NOMO-1 (cell line): ENCODE data around the gene LRRC1.

Source experiments
- DNase-seq, 2 experiments: peaks; one replicate each; lab custom pipeline; 2025; ENCODE audit not compliant: unreplicated experiment in 2 of 2; lab: John Stamatoyannopoulos, UW

Gene LRRC1

DNA sequence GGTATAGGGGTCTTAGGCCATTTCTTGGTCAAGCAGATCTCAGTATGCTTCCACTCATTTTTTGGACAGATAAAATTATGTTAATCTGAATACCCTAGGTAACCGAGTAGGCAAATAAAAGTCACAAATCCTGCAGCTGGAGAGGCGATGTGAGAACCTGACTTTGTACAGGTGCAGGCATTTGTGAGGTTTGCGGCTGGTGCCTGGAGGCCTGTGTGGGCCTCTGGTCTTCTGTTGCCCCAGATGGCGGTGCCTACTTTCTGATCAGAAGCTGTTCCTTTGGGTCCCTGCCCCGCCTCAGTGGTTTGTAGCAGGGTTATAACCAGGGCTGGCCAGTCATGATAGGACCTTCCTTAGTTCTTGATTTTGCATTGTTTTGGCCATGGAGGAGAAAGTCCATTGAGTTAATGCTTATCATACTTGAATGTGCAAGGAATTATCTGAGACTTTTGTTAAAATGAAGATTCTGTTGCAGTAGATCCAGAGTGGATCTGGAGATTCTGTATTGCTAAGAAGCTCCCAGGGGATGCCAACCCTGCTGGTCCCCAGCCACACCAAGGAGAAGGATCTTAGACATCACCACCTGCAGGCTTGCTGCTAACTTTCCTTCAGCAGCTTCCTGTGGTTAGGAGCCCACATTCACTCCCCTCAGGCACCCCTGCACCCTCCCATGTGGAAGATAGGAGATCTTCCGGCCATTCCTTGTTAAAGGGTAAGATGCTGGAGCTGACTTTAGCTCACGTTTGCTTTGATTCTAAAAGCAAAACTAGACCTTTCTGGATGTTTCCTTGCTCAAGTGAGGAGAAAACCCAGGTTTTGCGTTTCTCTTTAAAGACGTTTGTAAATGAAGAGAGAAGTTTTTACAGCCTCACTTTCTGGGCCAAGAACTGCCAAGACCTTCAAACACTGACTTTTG is 50.7 kb downstream of the LRRC1 start:
- no peak for DNase-seq

GRCh38 chr6:53846250-53846649 is 51.4 kb downstream of the LRRC1 start:
- DNase-seq, result no peak

DNA sequence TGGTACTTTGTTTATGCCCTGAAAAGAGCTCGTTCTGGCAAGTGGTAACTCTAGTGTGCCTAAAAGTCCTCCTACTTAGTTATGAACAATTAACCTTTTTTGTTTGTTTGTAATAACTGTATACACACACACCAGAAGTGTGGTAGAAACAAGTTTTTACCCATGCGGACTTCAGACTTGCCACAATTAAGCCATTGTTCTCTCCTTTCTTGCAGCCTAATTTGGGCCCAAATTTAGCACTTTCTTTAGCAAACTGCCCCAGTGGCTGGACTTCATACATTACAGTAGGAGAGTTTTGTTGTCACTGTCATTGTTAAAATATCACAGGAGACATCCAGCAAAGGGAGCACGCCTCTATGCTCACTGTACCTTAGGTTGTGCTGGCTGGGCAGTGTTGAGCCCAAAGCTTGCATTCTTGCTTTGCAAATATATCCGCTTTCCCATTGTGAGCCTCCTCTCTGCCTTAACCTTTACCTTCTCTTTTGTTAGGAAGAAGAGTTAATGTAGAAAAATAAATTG is 53.0 kb downstream of the LRRC1 start:
- DNase-seq, result no peak

- DNase-seq, result no peak
These were observed 55.7 kb downstream of the LRRC1 start for GRCh38 chr6:53850527-53850926.

- no peak for DNase-seq
These were observed 56.8 kb downstream of the LRRC1 start for GRCh38 chr6:53851561-53851960.

- DNase-seq, result no peak
These were observed 58.0 kb downstream of the LRRC1 start for GRCh38 chr6:53852805-53853204.

- DNase-seq, result no peak
These were observed 60.2 kb downstream of the LRRC1 start for GRCh38 chr6:53854843-53855567.

GRCh38 chr6:53855940-53856339 is 61.1 kb downstream of the LRRC1 start:
- DNase-seq, result no peak

DNA sequence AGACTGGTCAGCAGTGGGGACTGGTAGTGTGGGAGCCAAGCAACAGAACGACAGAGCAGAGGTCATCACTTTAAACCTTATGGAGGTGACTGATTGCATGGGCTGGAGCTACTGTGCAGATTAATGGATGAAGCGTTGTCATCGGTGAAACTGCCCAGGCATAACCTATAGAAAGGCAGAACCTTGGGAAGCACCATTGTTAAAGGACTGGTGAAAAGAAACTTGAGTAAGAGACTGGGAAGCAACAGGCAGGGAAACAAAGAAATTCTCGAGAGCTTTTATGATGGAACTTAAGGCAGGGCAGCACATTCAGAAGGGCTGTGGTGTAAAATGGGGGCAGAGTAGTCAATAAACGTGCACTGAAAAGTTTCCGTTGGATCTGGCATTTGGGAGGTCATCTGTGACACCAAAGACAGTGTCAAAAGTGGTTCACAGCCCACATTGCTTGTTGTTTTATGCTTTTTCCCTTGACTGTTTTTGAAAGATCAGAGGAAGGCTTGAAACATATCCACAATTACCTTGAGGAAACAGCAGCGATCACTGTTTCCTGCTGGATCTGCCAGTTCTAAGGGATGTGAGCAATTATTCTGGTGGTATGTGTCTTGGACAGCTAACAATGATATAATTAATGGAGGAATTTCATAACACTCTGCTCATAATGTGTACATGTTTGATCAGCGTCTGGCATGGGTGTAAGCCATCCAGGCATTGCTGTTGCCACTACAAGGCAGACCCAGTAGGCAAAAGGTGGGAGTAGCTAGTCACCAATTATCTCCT is 62.7 kb downstream of the LRRC1 start:
- no peak for DNase-seq

- no peak for DNase-seq
These were observed 63.4 kb downstream of the LRRC1 start for GRCh38 chr6:53858196-53858595.

GRCh38 chr6:53858913-53859312 is 64.1 kb downstream of the LRRC1 start:
- no peak for DNase-seq

DNA sequence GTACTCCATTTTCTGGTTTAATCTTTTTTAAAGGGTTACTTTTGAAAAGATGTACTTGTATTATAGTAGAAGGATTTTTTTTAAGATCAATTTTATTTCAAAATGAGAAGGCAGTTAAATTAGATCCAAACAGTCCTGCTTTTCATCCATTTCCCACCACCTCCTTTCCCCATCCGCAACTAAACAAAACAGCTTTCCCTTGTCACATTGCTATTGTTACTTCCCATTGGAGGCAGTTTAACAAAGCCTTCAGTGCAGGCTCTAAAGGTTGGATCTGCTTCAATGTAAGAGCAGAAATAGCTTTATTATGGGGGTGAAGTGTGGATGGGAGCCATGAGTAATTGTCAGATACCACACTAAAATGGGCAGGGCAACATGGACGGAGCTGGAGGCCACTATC is 65.7 kb downstream of the LRRC1 start:
- DNase-seq, result no peak

DNA sequence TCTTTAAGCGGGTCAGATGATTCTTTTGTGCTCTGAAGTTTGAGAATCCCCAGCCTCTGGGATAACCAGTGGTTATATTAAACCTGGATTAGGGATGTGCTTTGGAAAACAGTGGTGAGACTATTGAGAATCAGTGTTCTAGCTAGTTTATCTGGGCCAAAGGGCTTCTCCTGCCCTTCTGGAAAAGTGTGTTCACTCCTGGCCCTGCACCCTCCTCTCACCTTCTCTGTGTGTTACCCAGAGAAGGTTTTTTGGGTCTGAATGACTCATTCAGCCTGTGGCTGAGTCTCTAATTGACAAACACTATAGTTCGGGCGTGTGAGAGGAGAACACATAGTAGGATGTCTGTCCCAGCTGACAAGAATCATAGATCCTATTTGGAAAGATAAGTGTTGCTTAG is 66.7 kb downstream of the LRRC1 start:
- DNase-seq, result no peak

DNA sequence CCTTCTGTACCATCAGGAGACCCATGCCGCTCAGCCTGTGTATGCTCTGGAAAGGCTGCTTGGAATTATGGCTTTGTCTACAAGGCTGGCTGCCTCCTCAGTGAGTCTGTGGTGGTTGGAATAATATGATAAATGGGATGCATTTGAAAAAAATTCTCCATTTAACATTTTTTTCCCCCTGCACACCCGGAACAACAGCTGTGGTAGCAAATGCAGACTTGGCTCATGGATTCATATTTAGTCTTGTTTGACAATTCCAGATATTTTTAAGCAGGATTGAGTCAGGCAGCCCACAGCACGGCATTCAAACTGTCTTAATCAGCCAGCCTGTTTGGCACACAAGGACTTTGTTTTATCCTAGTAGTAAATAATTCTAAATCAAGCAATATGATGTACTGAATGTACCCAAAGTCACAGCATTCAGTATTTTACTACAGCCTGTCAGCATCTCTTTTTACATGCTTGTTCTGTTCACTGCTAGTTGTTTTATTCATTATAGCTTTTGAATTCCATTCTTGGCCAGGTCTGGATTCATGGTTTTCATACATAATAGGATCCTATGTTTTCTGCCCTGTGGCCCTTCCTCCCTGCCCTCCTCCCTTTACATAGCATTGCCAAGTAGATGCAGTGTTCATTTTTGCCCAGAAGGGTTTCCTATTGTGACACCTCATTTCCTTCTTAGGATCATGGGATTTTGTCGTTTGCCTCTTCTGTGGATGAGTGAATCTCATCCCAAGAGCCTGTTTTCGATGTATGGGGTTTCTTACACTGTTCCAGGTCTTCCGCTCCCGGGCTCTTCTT is 68.1 kb downstream of the LRRC1 start:
- DNase-seq, result no peak

DNA sequence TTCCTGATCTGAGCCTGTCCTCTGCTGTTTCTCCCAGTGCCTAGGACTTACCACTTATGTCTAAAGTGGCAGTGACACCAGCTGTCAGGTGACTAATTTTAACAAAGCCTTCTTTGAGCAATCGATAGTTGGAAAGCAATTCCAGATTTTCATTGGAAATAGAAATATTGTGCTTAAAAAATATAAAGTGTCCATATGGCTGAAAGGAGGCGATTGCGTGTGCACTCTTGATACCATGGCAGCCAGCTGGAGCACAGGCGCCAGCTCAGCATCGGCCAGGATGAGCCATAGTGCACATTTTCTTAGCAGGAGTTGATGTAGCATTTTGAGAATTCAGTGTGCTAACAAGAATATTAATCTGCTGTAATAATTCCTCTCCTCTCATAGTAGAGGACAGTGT is 70.0 kb downstream of the LRRC1 start:
- no peak for DNase-seq

- DNase-seq, result no peak
These were observed 71.4 kb downstream of the LRRC1 start for GRCh38 chr6:53866226-53866625.

DNA sequence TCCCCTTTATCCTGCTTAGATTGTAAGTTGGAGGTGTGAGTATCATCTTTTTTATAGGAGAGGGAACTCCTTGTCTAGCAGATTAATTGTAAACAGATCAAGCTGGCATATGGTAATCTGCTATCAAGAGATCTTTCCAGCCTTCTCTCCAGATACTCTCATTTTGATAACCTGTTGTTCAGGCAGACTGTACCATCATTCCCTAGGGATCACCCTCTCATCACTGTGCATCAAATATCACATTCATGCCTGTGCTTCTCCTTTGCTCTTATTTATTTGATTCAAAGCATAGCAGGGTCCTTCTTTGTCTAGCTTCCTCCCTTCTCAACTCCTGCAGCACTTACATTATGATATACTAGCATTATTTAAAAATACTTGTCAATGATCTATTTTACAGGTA is 73.8 kb downstream of the LRRC1 start:
- DNase-seq, result no peak

GRCh38 chr6:53869964-53870363 is 75.2 kb downstream of the LRRC1 start:
- DNase-seq, result no peak

DNA sequence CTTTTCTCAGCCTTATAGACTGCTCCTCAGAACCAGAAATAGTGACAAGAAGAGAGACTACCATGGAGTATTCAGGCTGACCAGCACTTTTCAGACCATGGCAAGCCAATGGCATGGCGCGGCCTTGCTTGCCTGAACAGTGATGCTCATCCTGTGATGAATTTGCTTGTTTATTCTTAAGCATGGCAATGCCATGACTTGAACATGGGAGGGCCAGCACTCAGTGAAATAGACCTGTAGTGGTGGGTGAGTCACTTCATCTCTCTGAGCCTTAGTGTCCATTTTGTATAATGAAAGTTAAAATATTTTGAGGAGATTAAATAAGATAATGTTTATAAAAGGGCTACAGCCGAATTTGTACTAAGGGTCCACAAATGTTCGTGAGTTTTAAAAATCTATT is 79.1 kb downstream of the LRRC1 start:
- DNase-seq, result no peak

- DNase-seq, result no peak
These were observed 80.2 kb downstream of the LRRC1 start for GRCh38 chr6:53874964-53875363.
